ENCODE measurements around the gene METTL15.
"Not testable (repeated sequence)": the region's sequence is repeated elsewhere in the genome, so short reads cannot be mapped to it uniquely, and the experiment has no call there.

The METTL15 gene

DNA sequence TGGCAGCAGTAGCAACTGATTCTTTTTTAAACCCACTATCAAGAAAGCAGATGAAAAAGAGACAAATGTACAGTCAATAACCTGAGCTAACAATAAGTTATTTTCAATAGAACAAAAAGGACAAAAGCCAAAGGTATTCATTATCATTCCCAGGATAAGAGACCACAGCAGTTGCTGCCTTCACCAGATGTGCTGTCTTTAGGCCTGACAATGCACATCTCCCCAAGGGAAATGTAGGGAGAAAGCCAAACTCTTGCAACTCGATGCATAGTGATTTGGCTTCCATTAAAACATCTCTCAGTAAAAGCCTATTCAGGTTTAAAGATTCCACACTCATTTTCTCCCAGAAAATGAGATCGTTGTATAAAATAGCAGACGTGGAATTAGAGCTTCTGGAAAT lies 210.7 kb downstream of the METTL15 start:
- no peak for DNase-seq

- DNase-seq, result no peak
These were observed 215.4 kb downstream of the METTL15 start for GRCh38 chr11:28323621-28324020.

DNA sequence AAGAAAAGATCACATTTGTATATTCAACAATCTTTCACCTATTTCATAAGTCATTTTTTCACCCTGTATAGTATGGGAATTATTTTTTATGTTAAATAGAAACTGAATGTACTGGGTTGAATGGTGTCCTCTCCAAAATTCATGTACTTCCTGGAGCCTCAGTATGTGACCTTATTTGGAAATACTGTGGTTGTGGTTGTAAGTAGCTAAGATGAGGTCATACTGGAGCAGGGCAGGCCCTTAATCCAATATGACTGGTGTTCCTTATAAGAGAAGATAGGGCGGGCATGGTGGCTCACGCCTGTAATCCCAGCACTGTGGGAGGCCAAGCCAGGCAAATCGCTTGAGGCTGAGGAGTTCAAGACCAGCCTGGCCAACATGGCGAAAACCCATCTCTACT lies 224.2 kb downstream of the METTL15 start:
- DNase-seq, result not testable (repeated sequence)

GRCh38 chr11:28337701-28338100 lies 229.5 kb downstream of the METTL15 start:
- DNase-seq, result no peak

- no peak for DNase-seq
These were observed 230.2 kb downstream of the METTL15 start for GRCh38 chr11:28338371-28338770.

- no peak for DNase-seq
These were observed 231.3 kb downstream of the METTL15 start for GRCh38 chr11:28339488-28339887.

GRCh38 chr11:28342716-28343115 lies 234.5 kb downstream of the METTL15 start:
- no peak for DNase-seq

DNA sequence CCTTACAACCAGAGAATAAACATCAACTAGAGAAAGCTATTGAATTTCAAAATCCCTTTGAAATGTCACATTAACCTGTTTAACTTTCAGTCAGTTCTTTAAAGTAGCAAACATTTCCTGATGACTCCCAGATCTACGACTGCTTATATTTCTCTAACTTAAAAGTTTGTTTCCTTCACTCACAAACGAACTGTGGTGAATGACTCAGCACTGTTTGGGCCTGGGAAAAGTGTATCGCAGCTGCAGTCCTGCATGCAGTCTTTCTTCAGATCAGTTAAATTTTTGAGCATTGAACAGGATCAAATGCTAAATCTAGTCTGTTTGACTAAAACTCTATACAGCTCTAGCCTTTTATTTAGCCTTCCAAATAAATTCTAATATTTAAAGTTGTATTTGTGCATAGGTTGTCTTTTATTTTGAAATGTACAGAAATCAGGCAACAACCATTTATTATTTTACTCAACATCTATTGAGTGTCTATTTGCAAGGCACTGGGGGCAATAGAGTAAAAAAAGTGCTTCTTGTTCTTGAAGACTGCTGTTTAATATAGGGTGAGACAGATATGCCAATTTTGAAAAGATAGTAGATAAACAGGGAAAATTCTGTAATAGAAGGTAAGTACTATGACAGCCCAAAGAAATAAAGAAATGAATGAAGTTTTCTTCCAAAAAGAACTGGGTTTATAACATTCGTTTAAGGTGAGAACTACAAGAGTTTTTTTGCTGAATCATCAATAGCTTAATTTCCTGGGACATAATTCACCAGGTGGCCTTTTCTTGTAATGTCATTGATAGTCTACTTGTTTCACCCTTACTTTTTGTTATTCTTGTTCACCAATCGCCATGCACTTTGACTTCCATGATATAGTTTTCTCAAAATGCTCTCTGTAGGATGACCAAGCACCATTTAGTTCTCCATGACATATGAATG lies 235.4 kb downstream of the METTL15 start:
- no peak for DNase-seq

DNA sequence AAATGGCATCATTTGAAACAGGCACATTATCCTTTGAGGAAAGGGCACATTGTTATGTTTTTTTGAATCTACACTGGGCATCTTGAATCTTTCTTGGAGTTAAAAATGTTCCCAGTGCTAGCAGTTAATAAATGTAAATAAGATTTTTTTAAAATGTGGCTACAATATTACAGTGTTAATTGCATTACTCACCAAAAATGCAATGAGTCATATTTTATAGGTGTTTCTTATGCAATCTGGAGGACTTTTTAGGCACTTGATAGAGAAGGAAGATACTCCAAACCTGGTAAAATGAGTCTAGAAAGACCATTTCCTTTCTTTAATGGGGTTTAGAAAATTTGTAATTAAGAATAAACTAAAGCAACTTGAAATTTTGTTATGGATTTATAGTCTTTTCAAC lies 238.0 kb downstream of the METTL15 start:
- no peak for DNase-seq

GRCh38 chr11:28346721-28347120 lies 238.5 kb downstream of the METTL15 start:
- DNase-seq, result no peak

DNA sequence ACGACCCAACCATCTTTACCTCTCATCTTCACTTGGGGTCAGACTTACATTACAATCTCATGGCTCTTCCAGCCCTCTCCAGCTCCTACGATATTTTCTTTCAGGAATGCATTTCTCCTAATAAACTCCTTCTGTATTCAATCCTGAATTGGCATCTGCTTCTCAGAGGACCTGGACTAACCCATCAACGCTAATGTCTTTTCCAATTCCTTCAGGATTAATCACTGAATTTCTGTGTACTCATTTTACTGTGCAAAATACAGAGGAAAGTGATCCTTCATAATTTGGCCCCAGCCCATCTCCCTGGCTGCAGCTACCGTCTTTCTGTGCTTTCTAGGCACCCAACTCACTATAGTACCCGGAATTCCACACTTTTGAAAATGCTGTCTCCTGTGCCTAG lies 239.2 kb downstream of the METTL15 start:
- no peak for DNase-seq

DNA sequence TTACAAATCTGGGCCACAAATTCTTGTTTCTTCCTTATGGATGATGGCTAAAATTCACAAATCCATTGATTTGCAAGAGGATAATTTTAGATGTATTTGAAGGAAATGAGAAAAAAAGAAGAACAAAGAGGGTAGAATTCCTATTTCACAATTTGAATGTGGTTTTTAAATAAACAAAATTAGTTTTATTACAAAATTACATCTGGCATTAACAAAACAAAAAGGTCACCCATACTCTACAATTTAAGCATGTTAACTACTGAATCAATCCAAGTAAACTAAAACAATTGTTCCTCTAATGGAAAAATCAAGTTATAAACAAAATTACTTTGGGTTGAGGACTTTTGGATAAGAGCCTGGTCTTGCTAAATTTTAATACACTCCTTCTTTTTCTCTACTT lies 242.0 kb downstream of the METTL15 start:
- DNase-seq, result no peak

GRCh38 chr11:28353991-28354390 lies 245.8 kb downstream of the METTL15 start:
- no peak for DNase-seq

- DNase-seq, result no peak
These were observed 258.6 kb downstream of the METTL15 start for GRCh38 chr11:28366549-28367346.

GRCh38 chr11:28378095-28378494 lies 269.9 kb downstream of the METTL15 start:
- not testable (repeated sequence) for DNase-seq
